ENCODE data around the gene IPO8.
"Not testable (repeated sequence)": the region's sequence is repeated elsewhere in the genome, so short reads cannot be mapped to it uniquely, and the experiment has no call there.

IPO8 gene

GRCh38 chr12:30603129-30603528 lies 92.5 kb downstream of the IPO8 start:
- DNase-seq = no peak

DNA sequence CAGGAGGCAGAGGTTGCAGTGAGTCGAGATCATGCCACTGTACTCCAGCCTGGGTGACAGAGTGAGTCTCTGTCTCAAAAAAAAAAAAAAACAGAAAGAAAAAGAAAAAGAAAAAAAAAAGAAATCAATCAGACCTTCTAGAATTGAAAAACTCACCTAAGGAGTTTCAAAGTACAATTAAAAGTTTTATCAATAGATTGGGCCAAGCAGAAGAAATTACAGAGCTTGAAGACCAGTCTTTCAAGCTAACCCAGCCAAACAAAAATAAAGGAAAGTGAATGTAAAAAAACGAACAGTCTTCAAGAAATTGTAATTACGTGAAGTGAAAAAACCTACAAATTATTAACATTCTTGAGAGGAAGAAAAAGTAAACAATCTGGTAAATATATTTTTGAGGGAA lies 93.0 kb downstream of the IPO8 start:
- DNase-seq = no peak

GRCh38 chr12:30599608-30600007 lies 96.1 kb downstream of the IPO8 start:
- DNase-seq = no peak

- no peak for DNase-seq
Observed at GRCh38 chr12:30598889-30599288, 96.8 kb downstream of the IPO8 start.

GRCh38 chr12:30595742-30596141 lies 99.9 kb downstream of the IPO8 start:
- no peak for DNase-seq

DNA sequence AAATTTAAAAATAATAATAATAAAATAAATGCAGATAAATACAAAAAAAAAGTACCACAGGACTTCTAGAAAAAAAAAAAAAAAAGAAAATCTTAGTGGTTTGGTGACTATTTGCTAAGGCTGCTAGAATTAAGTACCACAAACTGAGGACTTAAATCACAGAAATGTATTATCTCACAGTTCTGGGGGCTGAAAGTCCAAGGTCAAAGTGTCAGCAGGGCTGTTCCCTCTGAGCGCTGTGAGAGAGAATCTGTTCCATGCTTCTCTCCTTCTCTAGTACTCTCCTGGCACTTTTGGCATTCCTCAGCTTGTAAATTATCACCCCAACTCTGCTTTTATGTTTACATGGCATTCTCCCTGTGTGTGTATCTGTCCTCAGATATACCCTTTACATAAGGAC lies 101.2 kb downstream of the IPO8 start:
- DNase-seq = no peak

DNA sequence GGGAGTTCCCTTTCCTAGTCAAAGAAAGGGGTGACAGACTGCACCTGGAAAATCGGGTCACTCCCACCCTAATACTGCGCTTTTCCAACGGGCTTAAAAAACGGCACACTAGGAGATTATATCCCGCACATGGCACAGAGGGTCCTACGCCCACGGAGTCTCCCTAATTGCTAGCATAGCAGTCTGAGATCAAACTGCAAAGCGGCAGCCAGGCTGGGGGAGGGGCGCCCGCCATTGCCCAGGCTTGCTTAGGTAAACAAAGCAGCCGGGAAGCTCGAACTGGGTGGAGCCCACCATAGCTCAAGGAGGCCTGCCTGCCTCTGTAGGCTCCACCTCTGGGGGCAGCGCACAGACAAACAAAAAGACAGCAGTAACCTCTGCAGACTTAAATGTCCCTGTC lies 107.1 kb downstream of the IPO8 start:
- not testable (repeated sequence) for DNase-seq

- no peak for DNase-seq
Observed at GRCh38 chr12:30587782-30588181, 107.9 kb downstream of the IPO8 start.

- DNase-seq = no peak
Observed at GRCh38 chr12:30585877-30586276, 109.8 kb downstream of the IPO8 start.

DNA sequence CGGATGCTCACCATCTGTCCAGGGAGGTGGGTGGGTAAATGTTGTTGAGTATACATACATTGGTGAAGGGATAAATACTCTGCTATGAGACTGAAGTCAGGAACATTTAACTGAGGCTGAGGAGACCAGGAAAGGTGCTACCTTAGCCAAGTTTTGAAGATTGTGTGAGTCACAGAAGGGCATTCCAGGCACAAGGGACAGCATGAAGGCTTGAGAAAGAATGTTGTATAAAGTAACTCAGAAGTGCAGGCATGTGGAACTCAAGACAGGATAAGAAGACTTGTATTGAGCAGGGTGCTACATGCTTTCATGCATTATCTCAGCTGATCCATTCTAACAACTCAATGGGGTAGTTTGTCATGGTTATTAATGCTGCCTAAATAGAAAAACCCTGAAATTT lies 112.7 kb downstream of the IPO8 start:
- DNase-seq = no peak

- DNase-seq = no peak
Observed at GRCh38 chr12:30580344-30580743, 115.3 kb downstream of the IPO8 start.

Data from fibroblast of skin of scalp (primary cell).